Parathyroid adenoma (tissue), 2 donors: ENCODE measurements around the gene DAGLA.

Source experiments
- H2AFZ ChIP-seq: fragments of 300-600 bp; sonication (generic); one replicate; pipeline ENCODE4 v1.7.0; 2017; ENCODE audit warnings: antibody characterized with exemption, mild to moderate bottlenecking
- H3K27ac ChIP-seq: fragments of 300-600 bp; sonication (generic); one replicate; pipeline ENCODE4 v1.7.0; 2017
- H3K27me3 ChIP-seq: fragments of 300-600 bp; sonication (generic); one replicate; pipeline ENCODE4 v1.7.0; 2017; ENCODE audit warnings: low read length; ENCODE audit not compliant: control insufficient read depth, insufficient read depth
- H3K36me3 ChIP-seq: fragments of 300-600 bp; sonication (generic); one replicate; pipeline ENCODE4 v1.7.0; 2017; ENCODE audit warnings: low read length; ENCODE audit not compliant: control insufficient read depth, insufficient read depth
- H3K4me1 ChIP-seq: fragments of 300-600 bp; sonication (generic); one replicate; pipeline ENCODE4 v1.7.0; 2017; ENCODE audit warnings: control low read depth
- H3K4me2 ChIP-seq: fragments of 300-600 bp; sonication (generic); one replicate; pipeline ENCODE4 v1.7.0; 2017; ENCODE audit warnings: low read length
- H3K4me3 ChIP-seq: fragments of 300-600 bp; sonication (generic); one replicate; pipeline ENCODE4 v1.7.0; 2017; ENCODE audit warnings: low read depth, low read length
- H3K79me2 ChIP-seq: fragments of 300-600 bp; sonication (generic); one replicate; pipeline ENCODE4 v1.7.0; 2017; ENCODE audit warnings: control low read depth
- H3K9ac ChIP-seq: fragments of 300-600 bp; sonication (generic); one replicate; pipeline ENCODE4 v1.7.0; 2017; ENCODE audit warnings: mild to moderate bottlenecking
- H3K9me3 ChIP-seq: fragments of 300-600 bp; sonication (generic); one replicate; pipeline ENCODE4 v1.7.0; 2017; ENCODE audit warnings: low read length; ENCODE audit not compliant: control insufficient read depth
- TF ChIP-seq, protein P1 (sequence below): fragments of 300-600 bp; sonication (generic); IDR thresholded peaks from one replicate; pipeline ENCODE4 v1.7.0; 2017; ENCODE audit warnings: antibody characterized with exemption, mild to moderate bottlenecking
- donor health status: primary hyperparathyroidism.

The DAGLA gene

DNA sequence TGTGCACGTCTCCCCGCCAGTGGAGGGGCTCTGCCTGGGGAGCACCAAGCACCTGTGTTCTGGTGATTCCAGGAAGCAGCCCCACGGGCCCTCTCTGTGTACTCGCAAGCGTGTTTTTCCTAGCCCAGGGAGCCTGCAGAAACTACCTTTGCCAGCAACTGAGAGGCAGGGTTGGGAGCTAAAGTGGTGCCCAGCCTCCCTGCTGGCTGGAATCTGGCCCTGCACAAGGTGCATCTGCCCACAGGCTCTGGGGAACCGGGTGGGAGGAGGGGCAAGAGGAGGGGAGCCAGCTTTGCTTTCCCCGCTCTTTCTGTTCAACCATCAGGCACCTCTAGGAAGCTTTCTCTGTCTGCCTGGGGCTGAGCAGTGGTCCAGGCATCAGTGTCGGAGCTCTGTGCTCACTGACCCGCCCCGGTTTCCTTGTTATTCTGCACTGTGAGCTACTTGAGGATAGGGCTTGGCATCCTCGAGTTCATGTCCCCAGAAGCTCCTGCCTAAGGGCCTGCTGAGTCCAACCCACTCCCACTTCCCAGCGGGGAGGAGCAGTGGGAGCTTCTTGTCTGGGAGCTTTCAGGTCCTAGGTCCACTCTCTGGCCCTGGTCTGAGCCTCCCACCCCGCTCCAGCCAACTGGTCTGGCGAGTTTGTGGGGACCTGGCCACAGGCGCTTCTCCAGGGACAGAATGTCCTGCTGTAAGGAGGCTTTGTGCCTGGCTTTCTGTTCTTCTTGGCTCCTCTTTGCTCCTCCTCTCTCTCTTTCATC is 14.9 kb downstream of the DAGLA start:
- H3K27me3 ChIP-seq: no peaks in the 10 kb centered on the region
- no peaks in the 10 kb centered on the region for H3K4me1 ChIP-seq
- H2AFZ ChIP-seq: no peak overlapping the region
- no peaks in the 10 kb centered on the region for H3K9me3 ChIP-seq
- TF ChIP-seq, protein P1, sequence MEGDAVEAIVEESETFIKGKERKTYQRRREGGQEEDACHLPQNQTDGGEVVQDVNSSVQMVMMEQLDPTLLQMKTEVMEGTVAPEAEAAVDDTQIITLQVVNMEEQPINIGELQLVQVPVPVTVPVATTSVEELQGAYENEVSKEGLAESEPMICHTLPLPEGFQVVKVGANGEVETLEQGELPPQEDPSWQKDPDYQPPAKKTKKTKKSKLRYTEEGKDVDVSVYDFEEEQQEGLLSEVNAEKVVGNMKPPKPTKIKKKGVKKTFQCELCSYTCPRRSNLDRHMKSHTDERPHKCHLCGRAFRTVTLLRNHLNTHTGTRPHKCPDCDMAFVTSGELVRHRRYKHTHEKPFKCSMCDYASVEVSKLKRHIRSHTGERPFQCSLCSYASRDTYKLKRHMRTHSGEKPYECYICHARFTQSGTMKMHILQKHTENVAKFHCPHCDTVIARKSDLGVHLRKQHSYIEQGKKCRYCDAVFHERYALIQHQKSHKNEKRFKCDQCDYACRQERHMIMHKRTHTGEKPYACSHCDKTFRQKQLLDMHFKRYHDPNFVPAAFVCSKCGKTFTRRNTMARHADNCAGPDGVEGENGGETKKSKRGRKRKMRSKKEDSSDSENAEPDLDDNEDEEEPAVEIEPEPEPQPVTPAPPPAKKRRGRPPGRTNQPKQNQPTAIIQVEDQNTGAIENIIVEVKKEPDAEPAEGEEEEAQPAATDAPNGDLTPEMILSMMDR: no peak
- H3K4me2 ChIP-seq: no peak overlapping the region
- H3K36me3 ChIP-seq: no peaks in the 10 kb centered on the region
- H3K27ac ChIP-seq: no peak overlapping the region
- no peak overlapping the region for H3K4me3 ChIP-seq
- H3K9ac ChIP-seq: no peak overlapping the region
- no peaks in the 10 kb centered on the region for H3K79me2 ChIP-seq

DNA sequence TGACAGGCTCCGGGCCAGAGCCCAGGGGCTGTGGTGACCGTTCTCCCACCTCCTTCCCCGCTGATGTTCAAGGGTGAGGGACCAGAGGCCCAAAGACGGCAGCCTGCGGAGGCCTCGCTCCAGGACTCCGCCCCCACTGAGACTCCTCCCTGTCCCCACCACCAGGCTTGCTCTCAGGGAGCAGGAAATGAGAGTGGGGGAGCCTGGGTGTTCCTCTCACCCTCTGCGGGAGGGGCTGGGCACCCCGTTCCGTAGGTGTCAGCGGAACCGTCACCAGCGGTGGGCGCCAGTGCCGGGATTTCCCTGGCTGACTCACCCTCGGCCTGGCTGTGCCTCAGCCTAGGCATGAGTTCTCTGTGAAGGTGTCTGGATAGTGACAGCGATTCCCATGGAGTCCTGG is 15.7 kb downstream of the DAGLA start:
- no peak overlapping the region for H3K4me3 ChIP-seq

DNA sequence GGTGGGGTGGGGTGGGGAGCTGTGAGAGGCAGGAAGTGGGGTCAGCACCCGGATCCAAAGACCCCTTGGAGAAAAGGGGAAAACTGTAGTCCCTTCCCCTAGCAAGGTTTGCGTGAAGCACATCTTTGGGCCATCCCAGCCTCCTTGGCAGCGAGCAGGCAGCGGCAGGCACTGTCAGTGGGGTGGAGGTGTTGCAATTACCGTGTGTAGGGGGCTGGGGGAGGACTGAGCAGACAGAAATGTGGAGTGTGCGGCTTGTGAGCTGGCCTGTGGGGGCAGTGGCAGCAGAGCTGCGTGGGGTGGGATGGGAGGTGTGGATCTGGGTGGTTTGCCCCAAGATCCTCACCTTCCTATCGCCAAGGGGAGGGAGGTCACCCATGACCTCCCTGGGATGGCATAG is 16.4 kb downstream of the DAGLA start:
- no peaks in the 10 kb centered on the region for H3K27me3 ChIP-seq
- no peak overlapping the region for H3K9ac ChIP-seq
- no peak overlapping the region for H3K4me2 ChIP-seq
- H2AFZ ChIP-seq: no peak overlapping the region
- no peaks in the 10 kb centered on the region for H3K9me3 ChIP-seq
- H3K27ac ChIP-seq: no peak overlapping the region
- H3K4me3 ChIP-seq: no peak overlapping the region
- TF ChIP-seq, protein P1: no peak
- H3K79me2 ChIP-seq: no peaks in the 10 kb centered on the region
- H3K36me3 ChIP-seq: no peaks in the 10 kb centered on the region
- no peaks in the 10 kb centered on the region for H3K4me1 ChIP-seq

More for the DNA sequence above, 15.7 kb downstream of the DAGLA start:
- H3K27ac ChIP-seq: no peak overlapping the region
- no peaks in the 10 kb centered on the region for H3K4me1 ChIP-seq
- no peaks in the 10 kb centered on the region for H3K27me3 ChIP-seq
- no peak overlapping the region for H2AFZ ChIP-seq
- H3K9ac ChIP-seq: no peak overlapping the region
- no peaks in the 10 kb centered on the region for H3K36me3 ChIP-seq
- no peaks in the 10 kb centered on the region for H3K9me3 ChIP-seq
- no peak overlapping the region for H3K4me2 ChIP-seq
- no peaks in the 10 kb centered on the region for H3K79me2 ChIP-seq
- TF ChIP-seq, protein P1: no peak

DNA sequence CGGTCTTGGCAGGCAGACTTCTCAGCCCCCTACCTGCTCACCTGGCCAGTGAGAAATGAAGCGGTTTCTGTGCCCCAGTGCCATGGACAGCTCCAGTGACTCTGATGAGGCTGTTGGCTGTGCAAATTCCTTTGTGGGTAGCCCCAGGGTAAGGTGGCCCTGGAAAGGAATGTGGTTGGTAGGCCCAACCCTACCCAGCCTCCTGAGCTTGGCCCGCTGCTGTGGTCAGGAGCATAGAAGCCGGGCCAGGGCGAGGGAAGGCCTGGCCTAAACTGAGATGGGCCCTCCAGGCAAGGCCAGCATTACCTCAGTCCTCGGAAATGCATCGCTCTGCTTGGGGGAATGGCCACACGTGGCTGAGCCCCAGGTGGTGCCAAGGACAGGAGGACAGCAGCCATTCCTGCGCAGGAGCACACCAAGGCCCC is 16.9 kb downstream of the DAGLA start:
- Histone ChIP-seq H3K4me3 (no peak overlapping the region), H3K9me3 (no peaks in the 10 kb centered on the region), H3K4me1 (no peaks in the 10 kb centered on the region), H3K27ac (no peak overlapping the region), H3K27me3 (no peaks in the 10 kb centered on the region), H3K9ac (no peak overlapping the region), H2AFZ (no peak overlapping the region), H3K4me2 (no peak overlapping the region), H3K79me2 (no peaks in the 10 kb centered on the region), H3K36me3 (no peaks in the 10 kb centered on the region)
- TF ChIP-seq, protein P1: no peak

DNA sequence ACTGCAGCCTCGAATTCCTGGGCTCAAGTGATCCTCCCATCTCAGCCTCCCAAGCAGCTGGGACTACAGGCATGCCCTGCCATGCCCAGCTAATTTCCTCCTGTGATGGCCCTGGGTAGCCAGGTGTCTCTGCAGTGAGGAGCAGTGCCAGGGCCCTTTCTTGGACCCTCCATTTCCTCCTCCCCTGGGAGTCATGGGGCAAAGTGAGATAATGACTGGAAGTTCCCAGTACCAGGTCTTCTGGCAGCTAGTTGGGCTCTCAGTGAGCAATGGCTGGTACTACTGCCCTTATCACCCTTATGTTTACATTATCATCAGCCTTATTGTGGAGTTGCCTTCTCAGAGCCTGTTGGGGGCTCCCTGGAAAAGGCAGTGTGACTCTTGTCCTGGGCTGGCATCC is 17.6 kb downstream of the DAGLA start:
- no peak overlapping the region for H3K4me3 ChIP-seq
- TF ChIP-seq, protein P1: no peak
- no peaks in the 10 kb centered on the region for H3K4me1 ChIP-seq
- H3K27ac ChIP-seq: no peak overlapping the region
- no peak overlapping the region for H2AFZ ChIP-seq
- no peak overlapping the region for H3K4me2 ChIP-seq
- H3K79me2 ChIP-seq: no peaks in the 10 kb centered on the region
- no peaks in the 10 kb centered on the region for H3K36me3 ChIP-seq
- no peaks in the 10 kb centered on the region for H3K27me3 ChIP-seq
- H3K9me3 ChIP-seq: no peaks in the 10 kb centered on the region
- H3K9ac ChIP-seq: no peak overlapping the region
